Lung (tissue), 12 donors: ENCODE results near the gene PI4K2A. TPM values are rescaled to one million over a fixed set of nuclear protein-coding genes. Genes with fewer than 3 reads are reported as not detected.
A peak's percentile ranks its signal among the peaks of the same experiment; 100 is the strongest.

ENCODE experiments used
- ATAC-seq: fragments of 200-7000 bp; cut with Tn5 transposase; one replicate; pipeline ENCODE4 v1.9.1; 2020; ENCODE audit warnings: moderate number of reproducible peaks; ENCODE audit not compliant: insufficient read depth, low FRiP score
- DNase-seq, 3 donors: peaks; one replicate each; pipeline ENCODE4 v3.0.0-alpha.2; 2013 to 2017
- H3K27ac ChIP-seq, 2 donors: one replicate each; pipeline ENCODE4 v1.5.1; 2013; ENCODE audit warnings: mild to moderate bottlenecking in 2 of 2, moderate library complexity in 2 of 2, control low read depth in 1 of 2, inconsistent platforms in 1 of 2, low read depth in 1 of 2, low read length in 1 of 2
- H3K27me3 ChIP-seq, 3 donors: one replicate each; pipeline ENCODE4 v1.5.1; 2013; ENCODE audit warnings: low read length in 2 of 3; ENCODE audit not compliant: control insufficient read depth in 3 of 3, insufficient read depth in 3 of 3
- H3K36me3 ChIP-seq, 4 donors: one replicate each; pipeline ENCODE4 v1.5.1; 2013; ENCODE audit warnings: low read length in 4 of 4, mild to moderate bottlenecking in 1 of 4, moderate library complexity in 1 of 4; ENCODE audit not compliant: control insufficient read depth in 4 of 4, insufficient read depth in 4 of 4
- H3K4me1 ChIP-seq, 5 donors: one replicate each; pipeline ENCODE4 v1.5.1; 2013; ENCODE audit warnings: low read length in 5 of 5, mild to moderate bottlenecking in 2 of 5, moderate library complexity in 1 of 5; ENCODE audit not compliant: control insufficient read depth in 5 of 5, insufficient read depth in 5 of 5
- H3K4me3 ChIP-seq: one replicate; pipeline ENCODE4 v1.5.1; 2013; ENCODE audit warnings: mild to moderate bottlenecking, control low read depth, moderate library complexity
- H3K9ac ChIP-seq, 2 donors: one replicate each; pipeline ENCODE4 v1.5.1; 2013; ENCODE audit warnings: low read length in 2 of 2, control low read depth in 1 of 2; ENCODE audit not compliant: insufficient read depth in 1 of 2
- H3K9me3 ChIP-seq, 4 donors: one replicate each; pipeline ENCODE4 v1.5.1; 2013; ENCODE audit warnings: low read length in 3 of 4, mild to moderate bottlenecking in 1 of 4, moderate library complexity in 1 of 4; ENCODE audit not compliant: control insufficient read depth in 4 of 4, insufficient read depth in 3 of 4
- WGBS, 2 donors: extraction: QIAGEN DNeasy Blood & Tissue Kit; methylation state at CpG; one replicate each; pipeline ENCODE4 v1.1.7; 2013; 5-methylcytosine and 5-hydroxymethylcytosine counted together
- polyA plus RNA-seq, 2 donors: library from polyadenylated mRNA; stranded (reverse); fragments of 200-250 nt; gene quantifications; one replicate each; pipeline ENCODE4 v1.2.1, GENCODE V29; 2013
- total RNA-seq, 2 donors: library from RNA; depleted of rRNA in 1 of 2; stranded (reverse); fragments of >200 nt in 1 of 2; gene quantifications; one replicate each; pipeline ENCODE4 v1.2.1, GENCODE V29; 2014 to 2021
- TF ChIP-seq, protein P1 (sequence below): IDR thresholded peaks from 2 replicates; pipeline ENCODE4 v1.5.1; 2012; ENCODE audit warnings: mild to moderate bottlenecking; ENCODE audit errors: control extremely low read depth, extremely low read depth
- donor health status: control.
- donor health status: control.
- donor health status: Bipolar disorder and iron deficiency.
- donor health status: healthy.
- donor health status: DM: yes; HTN: yes; CAD: no.

Gene PI4K2A
- total and polyA plus RNA-seq, 4 donors = 12.3 to 22.4 (median 14.8) TPM

DNA sequence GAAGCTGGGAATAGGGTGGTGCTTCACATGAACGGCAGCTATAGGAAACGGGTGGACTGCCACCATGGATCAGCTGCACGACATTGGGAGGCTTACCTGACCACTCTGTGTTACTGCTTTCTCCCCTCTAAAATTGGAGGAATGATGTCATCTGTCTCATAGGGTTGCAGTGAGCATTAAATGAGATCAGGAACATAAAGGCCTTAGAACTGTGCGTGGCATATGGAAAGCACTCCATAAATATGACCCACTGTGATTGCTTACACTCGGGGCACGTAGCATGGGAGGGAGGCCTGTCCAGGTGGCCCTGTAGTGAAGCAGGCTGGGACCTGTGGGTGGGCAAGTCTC is 41.2 kb upstream of the PI4K2A start:
- TF ChIP-seq, protein P1, sequence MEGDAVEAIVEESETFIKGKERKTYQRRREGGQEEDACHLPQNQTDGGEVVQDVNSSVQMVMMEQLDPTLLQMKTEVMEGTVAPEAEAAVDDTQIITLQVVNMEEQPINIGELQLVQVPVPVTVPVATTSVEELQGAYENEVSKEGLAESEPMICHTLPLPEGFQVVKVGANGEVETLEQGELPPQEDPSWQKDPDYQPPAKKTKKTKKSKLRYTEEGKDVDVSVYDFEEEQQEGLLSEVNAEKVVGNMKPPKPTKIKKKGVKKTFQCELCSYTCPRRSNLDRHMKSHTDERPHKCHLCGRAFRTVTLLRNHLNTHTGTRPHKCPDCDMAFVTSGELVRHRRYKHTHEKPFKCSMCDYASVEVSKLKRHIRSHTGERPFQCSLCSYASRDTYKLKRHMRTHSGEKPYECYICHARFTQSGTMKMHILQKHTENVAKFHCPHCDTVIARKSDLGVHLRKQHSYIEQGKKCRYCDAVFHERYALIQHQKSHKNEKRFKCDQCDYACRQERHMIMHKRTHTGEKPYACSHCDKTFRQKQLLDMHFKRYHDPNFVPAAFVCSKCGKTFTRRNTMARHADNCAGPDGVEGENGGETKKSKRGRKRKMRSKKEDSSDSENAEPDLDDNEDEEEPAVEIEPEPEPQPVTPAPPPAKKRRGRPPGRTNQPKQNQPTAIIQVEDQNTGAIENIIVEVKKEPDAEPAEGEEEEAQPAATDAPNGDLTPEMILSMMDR = no peak
- no peak overlapping the region for H3K9ac ChIP-seq
- peaks cover 0 to 5% (median 0%) of the 10 kb centered on the region in 5 donors for H3K4me1 ChIP-seq
- WGBS, 2 donors = 89 to 91% methylated on average over 6 of the region's 6 CpGs
- no peaks in the 10 kb centered on the region for H3K36me3 ChIP-seq
- no peak for ATAC-seq
- no peak overlapping the region for H3K27ac ChIP-seq
- no peak for DNase-seq
- H3K9me3 ChIP-seq = no peaks in the 10 kb centered on the region
- H3K4me3 ChIP-seq = no peak overlapping the region
- H3K27me3 ChIP-seq = no peaks in the 10 kb centered on the region

DNA sequence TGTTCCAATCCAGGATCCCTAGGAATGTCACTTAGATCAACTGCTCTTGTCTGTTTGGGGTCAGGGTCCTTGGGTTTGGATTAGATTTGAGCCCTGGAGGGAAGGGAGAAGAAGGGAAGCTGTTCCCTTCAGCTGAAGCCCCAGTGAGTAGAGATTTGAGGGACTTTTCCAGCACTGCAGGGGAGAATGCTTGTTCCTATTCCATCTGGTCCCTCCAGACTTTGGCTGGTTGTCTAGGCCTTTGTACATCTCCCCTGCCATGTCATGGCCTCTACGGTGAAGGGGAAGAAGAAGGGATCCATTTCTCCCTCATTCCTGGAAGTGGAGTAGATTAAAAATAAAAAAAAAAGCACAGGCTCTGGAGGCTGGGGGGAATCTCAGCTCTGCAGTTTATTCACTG is 39.9 kb upstream of the PI4K2A start:
- H3K4me1 ChIP-seq = peaks cover 0 to 5% (median 0%) of the 10 kb centered on the region in 5 donors
- no peak for DNase-seq
- 97 to 100% methylated on average over 1 of the region's 1 CpG for WGBS, 2 donors
- H3K27me3 ChIP-seq = no peaks in the 10 kb centered on the region
- no peaks in the 10 kb centered on the region for H3K36me3 ChIP-seq
- ATAC-seq = no peak
- H3K9ac ChIP-seq = no peak overlapping the region
- no peaks in the 10 kb centered on the region for H3K9me3 ChIP-seq
- H3K4me3 ChIP-seq = no peak overlapping the region
- TF ChIP-seq, protein P1 = no peak
- H3K27ac ChIP-seq = peak overlapping the region in 1 of 2 donors; percentile 27

DNA sequence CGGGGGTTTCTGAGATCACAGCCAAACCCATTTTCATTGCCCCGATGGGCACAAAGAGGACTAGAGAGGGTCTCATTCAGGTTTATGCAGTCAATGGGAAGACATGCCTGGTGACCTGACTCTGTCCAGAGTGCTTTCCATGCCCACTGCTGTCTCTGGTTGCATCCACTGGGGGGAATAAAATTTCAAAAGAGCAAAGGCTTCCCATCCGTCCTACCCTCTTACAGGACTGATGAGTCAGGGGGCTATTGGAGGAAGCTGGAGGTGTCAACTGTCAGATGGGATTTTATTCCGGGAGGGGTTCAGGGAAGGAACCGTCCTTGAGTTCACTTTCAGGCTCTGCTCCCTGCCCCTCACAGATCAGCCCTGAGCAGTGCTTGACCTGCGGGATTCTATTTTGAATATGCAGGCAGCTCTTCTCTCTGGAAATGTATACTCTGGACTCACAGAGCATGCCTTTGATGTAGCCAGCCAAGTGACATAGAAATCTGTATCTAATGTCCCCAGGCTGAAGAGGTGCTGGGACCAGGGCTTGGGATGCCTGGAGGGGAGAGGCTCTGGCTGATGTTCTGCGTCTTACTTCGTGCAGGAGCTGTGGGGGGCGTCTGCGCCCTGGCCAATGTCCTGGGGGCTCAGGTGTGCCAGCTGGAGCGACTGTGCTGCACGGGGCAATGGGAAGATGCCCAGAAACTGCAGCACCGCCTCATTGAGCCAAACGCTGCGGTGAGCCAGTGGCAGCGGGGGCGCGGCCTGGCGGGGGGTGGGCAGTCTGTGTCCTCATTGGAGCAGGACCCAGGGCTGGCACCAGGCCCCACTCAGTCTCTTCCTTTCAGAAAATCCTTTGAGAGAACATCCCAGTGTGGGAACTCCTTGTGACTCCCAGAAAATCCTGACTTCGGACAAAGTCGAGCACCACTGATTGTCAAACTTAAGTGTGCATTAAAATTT is 38.9 kb upstream of the PI4K2A start:
- 86 to 88% methylated on average over 21 of the region's 21 CpGs for WGBS, 2 donors
- no peaks in the 10 kb centered on the region for H3K27me3 ChIP-seq
- H3K4me3 ChIP-seq = no peak overlapping the region
- H3K9me3 ChIP-seq = no peaks in the 10 kb centered on the region
- H3K9ac ChIP-seq = no peak overlapping the region
- no peak for ATAC-seq
- peaks cover 0 to 5% (median 0%) of the 10 kb centered on the region in 5 donors for H3K4me1 ChIP-seq
- DNase-seq = no peak
- peak overlapping the region in 1 of 2 donors; percentile 27 for H3K27ac ChIP-seq
- TF ChIP-seq, protein P1 = no peak
- H3K36me3 ChIP-seq = no peaks in the 10 kb centered on the region
